H7 (cell line): ENCODE measurements around the gene SLC7A1. TPM values are rescaled to one million over a fixed set of nuclear protein-coding genes. Genes with fewer than 3 reads are reported as not detected.

Experiments used
- DNase-seq: peaks from one replicate; pipeline ENCODE4 v3.0.0; 2012
- H3K27me3 ChIP-seq: 2 replicates; pipeline ENCODE4 v1.6.0; 2011; ENCODE audit warnings: mild to moderate bottlenecking, low read length; ENCODE audit not compliant: control insufficient read depth, insufficient read depth
- H3K36me3 ChIP-seq: replicated peaks from 2 replicates; pipeline ENCODE4 v1.5.1; 2011; ENCODE audit warnings: low read length; ENCODE audit not compliant: control insufficient read depth, insufficient read depth
- H3K4me3 ChIP-seq: 2 replicates; pipeline ENCODE4 v1.5.1; 2011; ENCODE audit warnings: low read depth, mild to moderate bottlenecking, control low read depth, low read length, moderate library complexity; ENCODE audit not compliant: insufficient read depth
- total RNA-seq: library from RNA; depleted of rRNA; stranded (reverse); fragments of >200 nt; shearing (Covaris generic); gene quantifications from 2 replicates; pipeline ENCODE4 v1.2.3, GENCODE V29; 2014

The SLC7A1 gene
- total RNA-seq, 1 experiment from 2014 or later, result 19.0 TPM

DNA sequence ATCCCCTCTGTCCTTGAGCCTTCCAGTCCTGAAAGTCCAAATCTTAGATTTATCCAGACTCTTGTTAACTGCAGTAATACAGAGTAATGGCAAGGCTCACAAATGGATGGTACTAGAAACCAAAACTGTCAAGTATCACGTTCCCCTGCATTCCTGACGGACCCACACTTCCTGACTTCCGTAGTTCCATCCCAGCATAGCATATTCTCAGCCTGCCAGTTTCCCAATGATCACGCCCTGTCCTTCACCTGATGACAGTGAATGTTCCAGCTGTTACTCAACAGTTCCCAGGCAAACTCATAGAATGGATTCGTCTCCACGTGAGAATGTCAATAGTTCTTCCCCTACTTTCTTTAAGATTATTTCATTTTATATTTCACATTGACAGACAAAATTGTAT is 33.6 kb downstream of the SLC7A1 start:
- H3K4me3 ChIP-seq, result no peak overlapping the region
- H3K27me3 ChIP-seq, result no peaks in the 10 kb centered on the region
- no peaks in the 10 kb centered on the region for H3K36me3 ChIP-seq
- no peak for DNase-seq

DNA sequence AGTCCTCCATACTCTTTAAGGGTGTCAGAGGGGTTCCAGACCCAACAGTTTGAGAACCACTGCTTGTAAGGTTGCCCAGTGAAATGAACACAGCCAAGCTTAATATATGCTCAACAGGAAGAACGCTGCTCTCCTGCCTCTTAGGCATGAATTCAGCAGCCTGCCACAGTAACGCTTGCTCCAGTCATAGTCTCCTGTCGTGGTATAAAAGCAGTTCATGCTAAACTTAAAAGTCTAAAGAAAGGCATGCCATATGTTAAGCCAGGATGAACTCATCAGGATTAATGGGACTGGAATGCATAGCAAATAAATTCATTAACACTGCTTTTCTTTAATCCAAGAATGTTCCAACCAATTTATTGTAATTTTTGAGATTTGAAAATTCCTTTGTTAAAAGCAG is 38.7 kb downstream of the SLC7A1 start:
- H3K4me3 ChIP-seq, result no peak overlapping the region
- no peaks in the 10 kb centered on the region for H3K27me3 ChIP-seq
- DNase-seq, result no peak
- peaks cover 8% of the 10 kb centered on the region for H3K36me3 ChIP-seq

DNA sequence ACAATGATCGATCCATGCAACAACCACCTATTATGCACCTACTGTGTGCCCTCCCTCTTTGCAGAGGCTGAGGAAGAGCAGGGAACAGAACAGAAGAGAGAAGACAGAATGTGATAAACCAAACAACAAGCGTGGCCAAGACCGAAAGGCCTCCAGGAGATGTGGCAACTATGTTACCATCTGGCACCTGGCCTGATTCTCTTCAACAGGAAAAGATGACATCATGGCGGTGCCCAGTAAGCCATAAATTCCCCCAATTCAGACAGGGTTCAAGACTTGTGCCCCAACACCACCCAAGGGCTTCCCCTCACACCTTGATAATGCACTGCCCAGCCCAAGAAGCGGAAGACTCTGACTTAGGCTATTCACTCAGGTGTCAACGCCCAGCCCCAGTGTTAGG is 44.3 kb downstream of the SLC7A1 start:
- H3K4me3 ChIP-seq, result no peak overlapping the region
- no peak for DNase-seq
- no peaks in the 10 kb centered on the region for H3K27me3 ChIP-seq
- H3K36me3 ChIP-seq, result peaks cover 17% of the 10 kb centered on the region

DNA sequence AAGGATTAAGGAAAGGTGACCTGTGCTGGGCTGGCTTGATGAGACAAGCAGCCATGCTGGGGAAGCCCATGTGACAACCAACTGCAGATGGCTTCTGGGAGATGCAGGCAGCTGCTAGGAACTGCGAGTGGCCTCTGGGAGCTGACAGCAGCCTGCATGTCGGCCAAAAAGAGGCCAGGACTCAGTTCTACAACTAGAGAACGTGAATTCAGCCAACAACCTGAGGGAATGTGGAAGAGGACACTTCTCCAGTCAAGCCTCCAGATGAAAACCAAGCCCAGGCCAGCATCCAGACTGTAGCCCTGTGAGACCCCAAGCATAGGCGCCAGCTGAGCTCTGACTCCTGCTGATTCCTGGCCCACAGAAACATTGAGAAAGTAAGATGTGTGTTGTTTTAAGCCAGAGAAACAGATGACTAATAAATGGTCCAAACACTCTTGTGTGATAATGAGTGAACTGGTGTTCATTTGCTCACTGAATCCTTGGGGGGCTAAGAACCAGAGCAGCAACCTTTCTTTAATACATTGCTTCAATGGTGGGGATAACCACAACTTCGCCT is 45.0 kb downstream of the SLC7A1 start:
- no peaks in the 10 kb centered on the region for H3K27me3 ChIP-seq
- DNase-seq, result no peak
- H3K36me3 ChIP-seq, result peaks cover 18% of the 10 kb centered on the region
- no peak overlapping the region for H3K4me3 ChIP-seq

DNA sequence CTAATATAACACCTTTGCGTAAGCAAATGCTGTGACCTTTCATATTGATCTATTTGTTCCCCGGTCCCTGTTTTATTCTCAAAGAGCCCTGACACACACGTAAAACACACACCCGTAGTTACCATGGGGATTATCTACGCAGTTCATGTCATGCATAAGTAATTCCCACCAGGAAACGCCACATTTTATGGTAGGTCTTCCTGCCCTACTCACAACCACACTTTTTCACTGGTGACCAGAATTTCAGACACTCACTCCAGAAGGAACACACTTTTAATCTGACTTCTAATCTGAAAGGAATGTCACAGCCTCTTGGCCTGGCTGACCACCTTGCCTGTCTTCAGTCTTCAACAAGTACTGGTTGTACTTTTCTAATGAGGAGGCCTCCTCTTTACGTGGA is 46.8 kb downstream of the SLC7A1 start:
- no peak overlapping the region for H3K4me3 ChIP-seq
- no peaks in the 10 kb centered on the region for H3K27me3 ChIP-seq
- H3K36me3 ChIP-seq, result peaks cover 18% of the 10 kb centered on the region
- no peak for DNase-seq

DNA sequence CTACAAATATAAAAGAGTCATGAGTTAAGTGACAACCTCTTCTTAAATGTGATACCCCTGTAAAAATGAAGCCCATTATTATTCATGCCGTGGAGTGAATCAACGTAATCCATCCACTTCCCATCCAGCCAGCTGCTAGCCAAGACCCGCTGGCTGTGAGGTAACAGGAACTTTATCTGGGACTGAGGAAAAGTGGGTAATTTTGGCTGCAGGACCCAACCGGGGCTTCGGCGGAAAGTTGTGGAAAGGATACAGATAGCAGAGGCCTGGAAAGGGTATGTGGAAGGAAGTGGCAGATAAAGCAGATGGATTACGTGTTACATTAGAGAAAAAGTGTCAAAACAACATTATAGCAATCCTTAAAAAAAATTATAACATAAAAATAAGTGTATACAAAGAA is 48.3 kb downstream of the SLC7A1 start:
- Histone ChIP-seq H3K4me3 (no peak overlapping the region), H3K27me3 (no peaks in the 10 kb centered on the region), H3K36me3 (peaks cover 12% of the 10 kb centered on the region)
- no peak for DNase-seq

DNA sequence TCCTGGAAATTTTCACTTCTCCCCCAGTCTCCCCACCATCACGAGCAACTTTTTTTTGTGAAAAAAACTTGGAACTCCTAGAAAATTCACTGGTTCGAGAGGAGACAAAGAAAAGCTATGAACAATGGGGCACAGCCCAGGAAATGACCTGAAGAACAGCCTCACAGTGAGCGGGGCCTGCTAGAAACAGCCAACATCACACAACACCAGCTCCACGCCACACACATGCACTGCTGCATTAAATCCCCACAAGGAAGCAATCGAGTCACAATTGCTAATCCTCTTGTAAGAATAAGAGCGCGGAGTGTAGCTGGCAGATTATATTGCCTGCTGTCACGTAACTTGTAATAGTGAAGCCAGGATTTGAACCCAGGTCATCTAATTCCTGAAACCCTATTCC is 48.8 kb downstream of the SLC7A1 start:
- Histone ChIP-seq H3K4me3 (no peak overlapping the region), H3K36me3 (peaks cover 10% of the 10 kb centered on the region), H3K27me3 (no peaks in the 10 kb centered on the region)
- DNase-seq, result no peak

DNA sequence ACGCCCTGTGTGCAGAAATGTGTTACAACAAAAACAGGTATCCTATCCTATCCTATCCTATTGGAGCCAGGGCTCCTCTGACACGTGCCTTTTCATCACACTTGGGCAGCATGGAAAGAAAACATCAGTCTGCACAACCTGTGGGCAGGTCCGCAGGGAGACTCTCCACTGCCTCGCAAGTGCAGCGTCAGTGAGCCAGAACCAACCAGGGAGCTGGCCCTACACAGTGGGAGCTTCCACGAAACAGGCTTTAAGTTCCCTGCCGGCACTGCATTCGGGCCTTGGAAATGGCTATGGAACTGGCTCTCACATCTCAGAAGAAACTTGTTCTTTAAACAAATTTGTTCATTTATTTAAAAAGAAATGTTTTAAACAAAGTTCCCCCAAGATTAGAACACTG is 49.5 kb downstream of the SLC7A1 start:
- Histone ChIP-seq H3K4me3 (no peak overlapping the region), H3K27me3 (no peaks in the 10 kb centered on the region), H3K36me3 (peaks cover 8% of the 10 kb centered on the region)
- DNase-seq, result no peak

DNA sequence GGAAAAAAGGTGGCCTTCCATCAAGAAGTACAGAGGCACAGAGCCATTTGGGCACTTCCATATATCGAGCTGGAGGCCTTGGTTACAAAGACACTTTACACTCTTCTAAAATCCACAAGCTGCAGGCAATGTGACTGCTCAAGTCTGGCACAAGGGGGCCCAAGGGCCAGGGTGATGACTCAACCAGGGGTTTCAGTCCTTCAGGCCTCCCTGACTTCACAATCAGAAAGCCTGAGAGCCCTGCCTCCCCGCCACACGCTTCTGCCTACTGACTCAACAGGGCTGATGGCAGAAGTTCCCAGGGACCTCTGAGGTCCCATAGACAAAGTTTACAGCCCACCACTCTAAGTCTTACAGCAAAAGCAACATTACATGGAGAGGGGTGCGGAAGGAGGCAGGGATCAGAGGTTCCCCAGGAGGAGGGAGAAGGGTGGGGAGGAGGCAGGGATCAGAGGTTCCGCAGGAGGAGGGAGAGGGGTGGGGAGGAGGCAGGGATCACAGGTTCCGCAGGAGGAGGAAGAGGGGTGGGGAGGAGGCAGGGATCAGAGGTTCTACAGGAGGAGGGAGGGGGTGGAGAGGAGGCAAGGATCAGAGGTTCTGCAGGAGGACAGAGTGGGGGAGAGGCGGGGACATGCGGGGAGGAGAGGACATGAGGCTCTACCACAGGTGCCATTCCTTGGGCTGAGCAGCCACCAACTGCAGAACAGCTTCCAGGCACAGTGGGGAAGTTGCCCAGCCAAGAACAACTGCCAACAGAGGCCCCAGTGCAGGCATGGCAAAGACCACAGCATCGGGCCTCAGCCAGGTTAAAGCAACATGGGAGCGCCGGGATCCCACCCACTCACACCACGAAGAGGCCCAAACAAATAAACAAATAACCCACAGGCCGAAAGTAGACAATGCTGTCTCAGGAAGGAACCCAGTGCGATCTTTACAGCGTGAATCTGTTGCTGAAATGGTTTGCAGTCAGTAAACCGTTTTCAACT is 52.0 kb downstream of the SLC7A1 start:
- Histone ChIP-seq H3K36me3 (peaks cover 3% of the 10 kb centered on the region), H3K4me3 (no peak overlapping the region), H3K27me3 (no peaks in the 10 kb centered on the region)
- no peak for DNase-seq

DNA sequence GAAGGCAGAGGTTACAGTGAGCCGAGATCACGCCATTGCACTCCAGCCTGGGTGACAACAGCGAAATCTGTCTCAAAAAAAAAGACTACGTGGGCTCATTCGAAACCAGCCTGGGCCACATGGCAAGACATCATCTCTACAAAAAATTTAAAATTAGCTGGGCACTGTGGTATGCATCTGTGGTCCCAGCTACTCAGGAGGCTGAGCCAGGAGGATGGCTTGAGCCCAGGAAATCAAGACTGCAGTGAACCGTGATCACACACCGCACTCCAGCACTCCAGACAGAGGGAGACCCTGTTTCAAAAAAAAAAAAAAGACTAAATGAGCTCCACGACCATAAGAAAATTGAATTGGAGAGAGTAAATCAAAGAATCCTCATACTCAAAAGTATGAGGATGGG is 53.1 kb downstream of the SLC7A1 start:
- Histone ChIP-seq H3K36me3 (peaks cover 3% of the 10 kb centered on the region), H3K4me3 (no peak overlapping the region), H3K27me3 (no peaks in the 10 kb centered on the region)
- no peak for DNase-seq

DNA sequence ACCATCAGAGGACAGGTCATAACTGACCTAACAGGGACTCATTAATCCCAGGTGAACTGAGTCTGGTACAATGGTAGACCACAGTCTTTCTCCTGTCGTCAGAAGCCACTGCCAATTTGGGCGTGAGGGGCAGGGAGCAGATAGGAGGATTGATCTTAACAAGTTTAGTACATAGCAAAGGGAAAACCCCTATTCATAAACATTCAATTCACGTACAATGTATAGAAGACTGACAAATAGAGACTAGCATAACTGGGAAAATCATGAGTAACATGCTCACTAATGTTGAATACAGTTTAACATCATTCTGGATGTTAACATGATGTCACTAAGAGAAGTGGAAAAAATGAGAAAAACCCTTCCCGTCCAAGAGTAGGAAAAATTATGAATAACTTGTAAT is 54.1 kb downstream of the SLC7A1 start:
- no peak overlapping the region for H3K4me3 ChIP-seq
- no peaks in the 10 kb centered on the region for H3K27me3 ChIP-seq
- no peak for DNase-seq
- peaks cover 3% of the 10 kb centered on the region for H3K36me3 ChIP-seq

DNA sequence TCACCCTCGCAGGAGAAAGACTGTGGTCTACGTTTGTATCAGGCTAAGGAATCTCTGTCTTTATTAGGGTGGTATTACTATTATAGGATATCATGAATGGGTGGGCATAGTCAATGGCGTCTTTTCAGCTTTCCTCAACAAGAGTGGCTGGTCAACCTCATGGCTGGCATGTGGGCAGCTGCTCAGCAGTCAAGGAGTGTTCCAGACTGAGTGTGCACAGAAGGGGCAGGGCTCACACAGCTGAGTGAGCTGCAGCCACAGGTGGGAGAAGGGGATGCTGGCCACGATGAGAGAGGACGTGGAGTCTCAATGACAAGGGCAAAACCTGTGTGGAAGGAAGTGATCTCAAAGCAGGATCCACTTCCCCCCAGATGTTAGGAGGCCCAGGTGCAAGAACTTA is 54.7 kb downstream of the SLC7A1 start:
- no peak for DNase-seq
- H3K27me3 ChIP-seq, result no peaks in the 10 kb centered on the region
- no peak overlapping the region for H3K4me3 ChIP-seq
- peaks cover 7% of the 10 kb centered on the region for H3K36me3 ChIP-seq

DNA sequence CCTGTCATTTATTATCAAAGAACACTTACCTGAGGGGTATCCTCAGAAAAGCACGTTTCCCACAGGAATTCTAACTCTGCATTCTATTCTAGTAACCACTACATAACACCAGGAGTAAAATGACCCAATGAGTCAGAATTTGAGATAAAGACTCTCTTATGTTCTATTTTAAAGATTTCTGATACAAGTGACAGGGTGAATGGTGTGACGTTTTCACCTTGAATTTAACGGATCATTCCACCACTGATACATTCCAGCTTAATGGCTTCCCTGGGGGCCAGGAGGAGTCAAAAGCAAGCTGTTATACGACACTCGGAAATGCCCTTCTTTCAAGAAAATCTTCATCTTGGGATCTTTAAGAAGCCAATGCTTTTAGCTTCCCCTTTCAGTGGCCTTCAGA is 55.2 kb downstream of the SLC7A1 start:
- H3K27me3 ChIP-seq, result no peaks in the 10 kb centered on the region
- H3K36me3 ChIP-seq, result peaks cover 8% of the 10 kb centered on the region
- H3K4me3 ChIP-seq, result no peak overlapping the region
- no peak for DNase-seq

DNA sequence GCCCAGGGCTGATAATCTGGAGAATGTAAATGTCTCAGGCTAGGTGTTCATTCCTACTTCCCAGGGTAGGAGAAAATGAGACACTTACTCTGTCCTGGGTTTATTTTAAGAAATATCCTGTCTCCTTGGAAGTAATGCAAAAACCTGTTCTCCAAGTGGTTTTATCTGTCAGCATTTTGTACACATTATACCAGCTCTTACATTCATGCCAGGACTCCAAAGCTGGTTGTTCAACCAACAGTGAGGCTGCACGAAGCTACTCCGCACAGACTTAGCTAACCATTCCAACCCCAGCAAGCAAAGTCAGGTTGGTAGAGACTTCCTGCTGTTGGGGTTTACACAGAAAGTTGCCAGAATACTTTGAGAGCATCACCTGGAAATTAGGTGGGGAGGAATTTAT is 55.6 kb downstream of the SLC7A1 start:
- no peak overlapping the region for H3K4me3 ChIP-seq
- no peak for DNase-seq
- no peaks in the 10 kb centered on the region for H3K27me3 ChIP-seq
- H3K36me3 ChIP-seq, result peaks cover 8% of the 10 kb centered on the region

DNA sequence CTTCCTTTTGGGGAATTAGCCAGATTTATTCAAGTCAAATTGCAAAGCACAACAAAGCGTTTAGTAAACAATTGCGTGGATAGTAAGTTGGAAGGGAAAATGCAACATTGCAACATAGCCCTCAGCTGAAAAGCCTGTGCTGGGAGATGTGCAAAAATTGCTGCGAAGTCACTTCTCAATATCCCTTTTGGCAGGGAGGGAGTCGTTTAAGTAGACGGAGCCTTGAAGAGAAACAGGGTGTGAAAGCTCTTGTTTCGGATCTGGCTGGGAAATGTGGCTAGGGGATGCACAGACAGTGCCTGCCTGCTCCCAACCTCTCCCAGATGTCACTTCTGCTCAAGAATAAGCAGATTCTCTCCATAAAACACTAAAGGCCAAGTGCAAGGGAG is 56.8 kb downstream of the SLC7A1 start:
- Histone ChIP-seq H3K27me3 (no peaks in the 10 kb centered on the region), H3K4me3 (no peak overlapping the region)
- DNase-seq, result no peak

More for the DNA sequence above, 56.8 kb downstream of the SLC7A1 start:
- H3K36me3 ChIP-seq, result peaks cover 8% of the 10 kb centered on the region
